NOMO-1 treated with dmso at 0.1 percent for 144 hours (cell line): ENCODE data around the gene PLA2G12A.
"Not testable (repeated sequence)": the region's sequence is repeated elsewhere in the genome, so short reads cannot be mapped to it uniquely, and the experiment has no call there.

Experiments used
- DNase-seq: peaks from one replicate; lab custom pipeline; 2025; ENCODE audit not compliant: unreplicated experiment; lab: John Stamatoyannopoulos, UW

Gene PLA2G12A

GRCh38 chr4:109682875-109683274, 47.0 kb downstream of the PLA2G12A start:
- no peak for DNase-seq

GRCh38 chr4:109678925-109679324, 50.9 kb downstream of the PLA2G12A start:
- DNase-seq = not testable (repeated sequence)

GRCh38 chr4:109678472-109678871, 51.4 kb downstream of the PLA2G12A start:
- not testable (repeated sequence) for DNase-seq

GRCh38 chr4:109676886-109677285, 53.0 kb downstream of the PLA2G12A start:
- no peak for DNase-seq

GRCh38 chr4:109675843-109676242, 54.0 kb downstream of the PLA2G12A start:
- DNase-seq = no peak

- no peak for DNase-seq
Observed at GRCh38 chr4:109675181-109675580, 54.7 kb downstream of the PLA2G12A start.

GRCh38 chr4:109673303-109673702, 56.6 kb downstream of the PLA2G12A start:
- no peak for DNase-seq

GRCh38 chr4:109672169-109672930, 57.5 kb downstream of the PLA2G12A start:
- DNase-seq = no peak

- DNase-seq = no peak
Observed at GRCh38 chr4:109671350-109671749, 58.5 kb downstream of the PLA2G12A start.

- no peak for DNase-seq
Observed at GRCh38 chr4:109665783-109666485, 63.9 kb downstream of the PLA2G12A start.

GRCh38 chr4:109662771-109663170, 67.1 kb downstream of the PLA2G12A start:
- no peak for DNase-seq

- DNase-seq = no peak
Observed at GRCh38 chr4:109662116-109662515, 67.8 kb downstream of the PLA2G12A start.
